Measurements from ENCODE around the gene PPT2.

Gene PPT2

GRCh38 chr6:32126880-32127279 is 27.1 kb upstream of the PPT2 start:
- in situ Hi-C loops (cut with MboI; ENCODE audit: low pct_unique_long_range_greater_than_20kb, low sequenced_read_pairs, unreplicated experiment) = no loop called here
- TF ChIP-seq, protein P1, sequence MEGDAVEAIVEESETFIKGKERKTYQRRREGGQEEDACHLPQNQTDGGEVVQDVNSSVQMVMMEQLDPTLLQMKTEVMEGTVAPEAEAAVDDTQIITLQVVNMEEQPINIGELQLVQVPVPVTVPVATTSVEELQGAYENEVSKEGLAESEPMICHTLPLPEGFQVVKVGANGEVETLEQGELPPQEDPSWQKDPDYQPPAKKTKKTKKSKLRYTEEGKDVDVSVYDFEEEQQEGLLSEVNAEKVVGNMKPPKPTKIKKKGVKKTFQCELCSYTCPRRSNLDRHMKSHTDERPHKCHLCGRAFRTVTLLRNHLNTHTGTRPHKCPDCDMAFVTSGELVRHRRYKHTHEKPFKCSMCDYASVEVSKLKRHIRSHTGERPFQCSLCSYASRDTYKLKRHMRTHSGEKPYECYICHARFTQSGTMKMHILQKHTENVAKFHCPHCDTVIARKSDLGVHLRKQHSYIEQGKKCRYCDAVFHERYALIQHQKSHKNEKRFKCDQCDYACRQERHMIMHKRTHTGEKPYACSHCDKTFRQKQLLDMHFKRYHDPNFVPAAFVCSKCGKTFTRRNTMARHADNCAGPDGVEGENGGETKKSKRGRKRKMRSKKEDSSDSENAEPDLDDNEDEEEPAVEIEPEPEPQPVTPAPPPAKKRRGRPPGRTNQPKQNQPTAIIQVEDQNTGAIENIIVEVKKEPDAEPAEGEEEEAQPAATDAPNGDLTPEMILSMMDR (IDR thresholded peaks at IDR 0.05; ENCODE audit: extremely low read depth, insufficient read depth, missing control alignments) = no peak
- DNase-seq (ENCODE audit: low spot score) = no peak

GRCh38 chr6:32127409-32127716 is 26.6 kb upstream of the PPT2 start:
- TF ChIP-seq, protein P1 (IDR thresholded peaks at IDR 0.05; ENCODE audit: extremely low read depth, insufficient read depth, missing control alignments) = no peak

GRCh38 chr6:32127717-32128592 is 26.0 kb upstream of the PPT2 start, which contains the start of gene ATF6B:
Gene ATF6B (minus strand): TSS chr6:32128246. CDS start chr6:32128207, 39 bp downstream.
- in situ Hi-C loops (cut with MboI; ENCODE audit: low pct_unique_long_range_greater_than_20kb, low sequenced_read_pairs, unreplicated experiment) = no loop called here
- TF ChIP-seq, protein P1 (IDR thresholded peaks at IDR 0.05; ENCODE audit: extremely low read depth, insufficient read depth, missing control alignments) = no peak
- peak; percentile 98 for DNase-seq (ENCODE audit: low spot score)

More at GRCh38 chr6:32127409-32127716, 26.6 kb upstream of the PPT2 start:
- DNase-seq (ENCODE audit: low spot score) = no peak
- in situ Hi-C loops (cut with MboI; ENCODE audit: low pct_unique_long_range_greater_than_20kb, low sequenced_read_pairs, unreplicated experiment) = no loop called here

DNA sequence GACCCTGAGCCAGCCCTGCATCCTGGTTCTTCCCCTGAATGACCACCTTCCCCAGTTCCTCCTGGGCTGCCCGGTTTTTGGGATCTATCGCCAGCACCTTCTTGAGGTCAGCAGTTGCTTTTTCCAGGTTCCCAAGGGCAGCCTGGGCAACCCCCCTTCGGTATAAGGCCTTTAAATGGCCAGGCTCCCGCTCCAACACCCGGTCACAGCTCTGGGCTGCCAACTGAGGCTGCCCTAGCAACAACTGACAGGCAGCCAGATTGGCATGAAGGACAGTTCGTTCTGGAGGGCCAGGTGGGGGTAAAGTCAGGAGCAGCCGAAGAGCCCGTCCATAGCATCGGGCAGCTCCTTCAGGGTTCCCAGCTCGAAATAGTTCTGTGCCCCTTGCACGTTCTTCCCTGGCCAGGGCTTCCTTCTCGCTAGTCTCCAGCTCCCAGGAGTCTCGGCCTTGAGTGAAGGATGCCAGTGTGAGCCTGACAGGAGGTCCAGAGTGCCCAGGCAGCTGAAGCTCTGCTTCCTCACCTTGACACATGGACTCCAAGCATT is 25.1 kb upstream of the PPT2 start:
- DNase-seq (ENCODE audit: low spot score) = no peak
- TF ChIP-seq, protein P1 (IDR thresholded peaks at IDR 0.05; ENCODE audit: extremely low read depth, insufficient read depth, missing control alignments) = no peak
- in situ Hi-C loops (cut with MboI; ENCODE audit: low pct_unique_long_range_greater_than_20kb, low sequenced_read_pairs, unreplicated experiment) = no loop called here

DNA sequence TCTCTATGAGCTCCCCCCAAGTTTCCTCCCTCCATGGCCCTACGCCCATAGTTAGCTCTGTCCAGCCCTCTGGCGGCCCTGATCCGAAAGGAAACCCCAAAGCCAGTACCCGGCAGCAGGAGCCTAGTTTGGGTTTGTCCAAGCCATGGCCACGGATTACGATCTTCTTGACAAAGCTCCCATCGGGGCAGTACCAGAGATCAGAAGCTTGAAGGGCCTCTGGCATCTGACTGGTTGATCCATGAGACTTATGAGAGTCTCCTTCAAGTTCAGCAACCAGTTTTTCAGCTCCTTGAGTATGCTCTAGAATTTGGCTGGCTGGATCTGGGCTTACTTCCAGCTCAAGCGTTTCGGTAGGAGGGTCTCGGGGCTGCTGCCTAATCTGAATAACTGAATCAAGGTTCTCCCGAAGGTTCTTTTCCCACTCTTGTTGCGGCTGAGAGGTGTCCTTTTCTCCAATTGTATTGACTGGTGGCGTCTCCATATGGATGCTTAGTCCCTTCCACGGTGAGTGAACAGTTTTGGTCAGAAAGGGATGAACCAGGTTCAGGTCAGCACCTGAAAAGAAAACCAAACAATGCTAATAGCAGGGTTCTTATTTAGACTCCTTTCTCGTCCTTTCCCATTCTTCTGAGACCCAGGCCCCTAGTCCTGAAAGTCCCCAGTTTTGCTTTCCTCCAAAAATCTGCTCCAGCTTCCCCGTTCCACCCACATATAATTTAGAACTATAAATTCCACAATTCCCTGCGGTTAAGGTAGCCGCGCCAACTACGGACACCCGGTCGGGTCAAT is 24.4 kb upstream of the PPT2 start:
- DNase-seq (ENCODE audit: low spot score) = no peak
- in situ Hi-C loops (cut with MboI; ENCODE audit: low pct_unique_long_range_greater_than_20kb, low sequenced_read_pairs, unreplicated experiment) = no loop called here
- TF ChIP-seq, protein P1 (IDR thresholded peaks at IDR 0.05; ENCODE audit: extremely low read depth, insufficient read depth, missing control alignments) = no peak

DNA sequence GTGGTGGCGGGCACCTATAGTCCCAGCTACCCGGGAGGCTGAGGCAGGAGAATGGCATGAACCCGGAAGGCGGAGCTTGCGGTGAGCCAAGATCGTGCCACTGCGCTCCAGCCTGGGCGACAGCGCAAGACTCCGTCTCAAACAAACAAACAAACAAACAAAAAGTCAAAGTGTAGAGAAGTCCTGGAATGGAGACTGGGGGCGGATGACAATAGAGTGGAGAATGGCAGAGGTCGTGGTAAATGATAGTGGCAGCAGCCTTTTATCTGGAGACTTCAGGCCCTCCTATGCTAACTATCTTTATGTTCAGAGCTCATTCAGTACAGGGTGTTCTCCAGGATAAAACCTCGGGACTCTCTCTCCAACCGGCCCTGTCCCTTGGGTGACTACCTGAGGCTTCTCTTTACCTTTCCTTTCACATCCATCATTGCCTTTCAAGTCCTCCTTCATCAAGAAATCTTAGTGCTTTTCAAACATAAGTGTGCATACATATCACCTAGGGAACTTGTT is 22.4 kb upstream of the PPT2 start:
- DNase-seq (ENCODE audit: low spot score) = no peak
- TF ChIP-seq, protein P1 (IDR thresholded peaks at IDR 0.05; ENCODE audit: extremely low read depth, insufficient read depth, missing control alignments) = no peak
- in situ Hi-C loops (cut with MboI; ENCODE audit: low pct_unique_long_range_greater_than_20kb, low sequenced_read_pairs, unreplicated experiment) = no loop called here
